ENCODE data around the gene CUBN.
A peak's percentile ranks its signal among the peaks of the same experiment; 100 is the strongest.

CUBN gene

DNA sequence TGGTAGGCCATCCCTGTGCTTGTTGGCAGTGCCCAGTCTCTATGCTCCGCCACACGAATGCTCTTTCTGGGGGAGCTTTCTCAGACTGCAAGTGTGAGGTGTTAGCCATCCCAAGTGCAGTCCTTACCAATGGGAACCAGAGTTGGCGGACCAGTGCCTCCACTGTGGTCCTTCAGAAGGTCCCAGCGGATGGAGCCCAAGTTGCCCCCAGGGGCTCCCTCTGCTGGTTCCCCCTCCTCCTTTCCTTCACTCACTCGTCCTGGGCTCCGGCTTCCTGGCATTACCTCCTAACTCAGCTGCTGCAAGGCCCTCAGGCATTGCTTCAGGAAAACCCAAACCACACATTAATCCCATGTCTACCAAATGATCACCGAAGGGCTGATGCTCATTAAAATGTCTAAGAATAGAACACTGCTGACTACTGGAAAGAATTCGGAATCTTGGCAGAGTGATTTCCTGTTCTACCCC is 139.8 kb downstream of the CUBN start:
- DNase-seq (ENCODE audit: low read depth), result peak; percentile 91

DNA sequence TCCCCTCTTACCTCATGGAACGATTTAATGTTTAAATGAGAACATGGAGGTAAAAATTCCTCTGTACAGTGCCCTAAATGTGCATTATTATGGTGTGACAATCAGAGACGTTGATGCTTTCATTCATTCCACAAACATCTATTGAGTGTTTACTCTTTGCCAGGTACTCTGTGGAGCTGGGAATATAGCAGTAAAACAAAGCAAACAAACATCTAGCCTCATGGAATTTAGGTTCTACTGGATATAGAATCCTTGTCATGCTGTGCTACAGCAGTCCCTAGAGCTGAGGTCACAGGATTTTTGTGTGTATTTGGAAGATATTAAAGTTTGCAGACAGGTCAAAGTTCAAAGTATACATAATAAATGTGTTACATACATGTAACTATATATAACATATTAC is 140.7 kb downstream of the CUBN start:
- DNase-seq (ENCODE audit: low read depth), result no peak

DNA sequence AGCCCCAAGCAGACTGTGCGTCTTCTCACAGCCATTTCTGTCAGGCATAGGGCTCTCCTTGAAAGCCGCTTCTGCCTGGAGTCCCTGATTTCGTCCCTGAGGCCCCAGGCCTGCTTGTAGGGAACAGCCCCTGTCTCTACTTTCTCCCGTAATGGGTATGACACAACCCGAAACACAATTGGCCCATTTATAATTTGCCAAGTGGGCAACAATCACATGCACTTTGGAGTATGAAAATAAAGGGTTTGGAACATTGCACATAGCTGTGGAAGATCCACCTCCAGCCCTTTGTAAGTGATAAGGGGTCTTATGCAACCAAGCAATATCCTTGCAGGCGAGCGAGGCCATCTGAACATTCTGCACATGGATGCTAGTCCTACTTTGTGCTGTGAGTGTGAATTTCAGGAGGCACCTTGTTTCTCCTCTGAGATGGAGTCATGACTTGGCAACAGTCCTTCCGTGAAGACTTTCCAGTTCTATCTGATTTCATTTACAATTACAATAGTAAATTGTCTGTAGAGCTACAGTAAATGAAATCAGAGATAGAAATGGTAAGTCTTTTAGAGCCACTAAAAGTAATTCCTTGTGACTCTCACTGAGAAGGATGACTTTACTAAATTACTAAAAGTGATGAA is 141.5 kb downstream of the CUBN start:
- no peak for DNase-seq (ENCODE audit: low read depth)

DNA sequence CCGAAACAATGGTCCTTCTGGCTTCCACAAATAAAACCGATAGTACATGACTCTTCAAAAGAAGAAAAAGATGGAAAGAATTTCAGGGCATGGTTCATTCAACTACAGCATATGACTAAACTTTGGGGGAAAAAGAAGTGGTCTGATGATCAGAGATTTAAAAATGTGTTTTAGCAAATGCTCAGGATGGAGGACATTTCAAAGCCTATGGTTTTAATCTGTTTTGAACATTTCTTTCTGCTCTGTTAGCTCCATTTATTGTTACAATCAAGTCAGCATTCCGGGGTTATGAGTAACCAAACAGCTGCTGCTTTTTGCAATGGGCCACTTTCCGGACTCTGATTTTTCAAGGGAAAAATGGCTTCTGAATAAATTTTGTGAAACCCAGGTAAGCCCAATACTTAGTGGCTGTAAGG is 142.4 kb downstream of the CUBN start:
- DNase-seq (ENCODE audit: low read depth), result peak; percentile 89

DNA sequence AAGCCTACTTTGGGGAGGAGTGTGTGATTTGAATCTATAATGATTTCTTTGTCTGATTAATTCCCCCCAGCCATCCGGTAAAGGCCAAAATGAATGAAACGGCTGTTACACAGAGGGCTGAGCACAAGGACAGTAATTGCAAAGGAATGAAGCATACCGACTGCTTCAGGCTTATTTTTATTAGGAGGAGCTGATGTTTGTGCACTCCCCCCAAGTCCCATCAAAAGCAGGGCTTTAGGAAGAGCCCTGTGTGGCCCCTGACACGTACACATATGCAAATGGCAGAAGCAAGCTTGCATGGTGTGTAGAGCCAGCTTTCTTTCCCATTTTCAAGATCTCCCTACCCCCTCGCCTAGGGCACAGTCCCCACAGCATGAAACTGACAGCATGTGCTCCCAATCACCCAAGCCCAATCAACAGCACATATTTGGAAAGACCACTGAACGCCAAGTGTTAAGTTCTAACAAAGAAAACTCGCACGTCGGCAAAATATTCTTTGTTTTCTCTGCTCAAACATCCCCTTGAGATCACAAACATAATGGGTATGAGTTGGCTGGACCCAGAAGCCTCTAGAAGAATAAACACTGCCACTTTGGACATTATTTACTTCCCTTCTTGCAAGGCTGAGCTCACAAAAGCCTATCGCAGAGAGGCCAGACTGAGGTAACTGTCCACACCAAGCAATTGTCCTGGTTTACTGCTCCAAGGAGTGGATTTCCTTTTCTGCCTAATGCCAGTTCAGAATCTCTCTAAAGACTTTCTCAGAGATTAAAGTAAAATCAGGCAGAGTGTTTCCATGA is 143.0 kb downstream of the CUBN start:
- DNase-seq (ENCODE audit: low read depth), result peak; percentile 97

DNA sequence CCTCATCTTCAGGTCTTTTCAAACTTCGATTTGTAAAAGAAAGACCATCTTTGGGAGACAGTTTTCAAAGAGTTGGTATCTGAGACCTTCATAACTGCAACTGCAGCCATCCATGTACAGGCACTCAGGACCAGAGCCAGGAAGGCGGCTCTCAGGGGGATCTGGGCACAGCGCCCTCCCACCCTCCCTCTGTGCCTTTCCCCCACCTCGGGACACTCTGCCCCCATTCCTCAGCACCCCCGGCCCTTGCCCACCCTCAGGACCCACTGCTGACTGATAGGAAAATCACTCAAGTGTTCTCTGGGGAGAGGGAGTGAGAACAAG is 143.6 kb downstream of the CUBN start:
- no peak for DNase-seq (ENCODE audit: low read depth)

DNA sequence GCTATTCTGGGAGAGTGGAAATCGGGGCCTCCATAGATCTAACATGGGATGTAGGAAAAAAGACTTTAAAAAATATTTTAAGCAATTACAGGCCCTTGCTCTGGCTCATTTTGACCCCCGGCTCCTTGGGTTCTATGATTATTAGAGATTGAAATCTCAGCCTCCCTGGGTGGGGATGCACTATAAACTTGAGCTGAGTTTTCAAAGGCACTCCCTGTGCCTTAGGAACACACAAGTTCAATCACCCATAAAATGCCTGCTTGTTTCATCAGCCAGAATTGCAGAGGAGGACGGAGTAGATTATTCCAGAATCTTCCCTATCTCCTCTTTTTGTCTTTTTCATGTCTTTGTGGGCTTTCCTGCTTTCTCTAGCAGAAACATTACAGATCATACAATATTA is 145.4 kb downstream of the CUBN start:
- no peak for DNase-seq (ENCODE audit: low read depth)

DNA sequence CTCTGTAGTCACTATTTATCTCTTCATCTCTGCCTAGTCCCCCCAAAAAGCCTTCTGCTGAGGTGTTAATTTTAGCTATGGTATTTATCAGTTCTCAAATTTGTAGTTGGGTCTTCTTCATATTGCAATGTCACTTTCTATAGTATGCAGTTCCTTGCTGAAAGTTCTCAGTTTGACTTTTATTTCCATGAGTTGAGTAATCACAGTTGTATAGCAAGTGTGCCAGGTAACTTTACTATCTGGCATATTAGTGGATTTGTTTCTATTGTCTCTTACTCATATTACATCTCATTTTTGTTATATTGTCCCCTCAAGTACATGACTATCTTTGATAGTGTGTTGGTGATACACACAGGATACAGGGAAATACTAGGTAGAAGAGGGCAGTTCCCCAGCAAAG is 152.8 kb downstream of the CUBN start:
- DNase-seq (ENCODE audit: low read depth), result no peak

DNA sequence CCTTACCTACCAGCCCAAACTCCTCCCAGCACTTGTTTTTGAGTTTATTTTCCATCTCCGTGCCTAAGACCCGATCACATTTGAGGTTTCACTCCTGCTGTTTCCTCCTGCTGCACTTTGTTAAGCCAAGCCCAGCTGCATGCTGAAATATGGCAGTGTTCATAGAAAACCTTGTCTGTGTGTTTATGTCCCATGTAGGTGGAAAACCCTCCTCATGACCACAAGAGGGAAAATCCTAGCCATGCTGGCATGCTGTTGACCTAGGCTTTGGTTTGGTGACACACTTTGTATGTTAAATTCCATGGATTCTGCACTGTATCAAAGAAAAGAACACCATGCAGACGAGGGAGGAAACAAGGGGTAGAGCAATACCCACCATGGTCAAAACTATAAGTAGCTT is 154.4 kb downstream of the CUBN start:
- no peak for DNase-seq (ENCODE audit: low read depth)

DNA sequence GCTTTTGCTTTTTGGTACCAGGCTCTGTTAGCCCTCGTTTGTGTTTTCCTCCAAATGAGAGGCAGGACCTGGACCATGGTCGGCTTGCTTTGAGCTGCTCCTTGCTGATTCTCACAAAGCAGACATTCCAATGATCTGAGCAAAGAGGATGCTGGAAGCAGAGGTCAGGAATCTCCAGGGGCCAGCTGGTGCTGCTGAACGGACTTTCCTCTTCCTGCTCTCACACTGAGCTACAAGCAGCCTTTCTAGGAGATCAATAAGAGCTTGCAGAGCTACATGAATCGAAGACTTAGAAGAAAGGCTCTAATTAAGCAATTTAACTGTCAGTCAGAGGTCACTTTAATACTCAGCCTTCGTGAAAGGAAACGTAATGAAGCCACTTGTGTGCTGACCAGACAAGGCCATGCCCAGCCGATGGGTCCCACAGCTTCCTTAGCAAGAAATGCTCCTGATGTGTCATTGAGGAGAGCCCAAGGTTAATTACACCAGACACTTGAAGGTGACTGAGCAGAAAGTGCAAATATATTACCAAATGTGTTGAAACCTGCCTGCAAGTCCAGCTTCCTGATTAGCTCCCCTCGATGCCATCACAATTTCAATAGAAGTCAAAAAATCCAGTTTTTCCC is 161.1 kb downstream of the CUBN start:
- peak; percentile 93 for DNase-seq (ENCODE audit: low read depth)

DNA sequence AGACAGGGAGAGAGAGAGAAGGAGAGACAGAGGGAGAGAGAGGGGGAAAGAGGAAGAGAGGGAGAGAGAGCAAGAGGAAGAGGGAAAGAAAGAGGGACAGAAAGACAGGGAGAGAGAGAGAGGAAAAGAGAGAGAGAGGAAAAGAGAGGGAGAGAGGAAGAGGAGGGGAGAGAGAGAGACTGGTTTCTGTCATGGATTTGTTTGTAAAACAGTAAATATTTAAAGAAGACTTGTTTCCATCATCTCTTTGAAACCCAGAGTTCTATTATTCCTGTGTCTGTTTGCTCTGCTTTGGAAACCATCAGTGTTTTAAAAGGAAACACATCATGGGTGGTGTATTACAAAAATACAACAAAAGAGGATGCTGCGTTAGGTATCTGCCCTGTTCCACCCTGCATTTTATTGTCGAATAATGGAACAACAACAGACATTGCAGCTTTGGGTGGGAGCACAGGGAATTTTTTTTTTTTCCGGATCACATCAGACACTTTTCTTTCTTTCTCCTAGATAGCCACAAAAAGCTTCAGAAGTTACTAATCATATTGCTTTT is 161.7 kb downstream of the CUBN start:
- DNase-seq (ENCODE audit: low read depth), result no peak

DNA sequence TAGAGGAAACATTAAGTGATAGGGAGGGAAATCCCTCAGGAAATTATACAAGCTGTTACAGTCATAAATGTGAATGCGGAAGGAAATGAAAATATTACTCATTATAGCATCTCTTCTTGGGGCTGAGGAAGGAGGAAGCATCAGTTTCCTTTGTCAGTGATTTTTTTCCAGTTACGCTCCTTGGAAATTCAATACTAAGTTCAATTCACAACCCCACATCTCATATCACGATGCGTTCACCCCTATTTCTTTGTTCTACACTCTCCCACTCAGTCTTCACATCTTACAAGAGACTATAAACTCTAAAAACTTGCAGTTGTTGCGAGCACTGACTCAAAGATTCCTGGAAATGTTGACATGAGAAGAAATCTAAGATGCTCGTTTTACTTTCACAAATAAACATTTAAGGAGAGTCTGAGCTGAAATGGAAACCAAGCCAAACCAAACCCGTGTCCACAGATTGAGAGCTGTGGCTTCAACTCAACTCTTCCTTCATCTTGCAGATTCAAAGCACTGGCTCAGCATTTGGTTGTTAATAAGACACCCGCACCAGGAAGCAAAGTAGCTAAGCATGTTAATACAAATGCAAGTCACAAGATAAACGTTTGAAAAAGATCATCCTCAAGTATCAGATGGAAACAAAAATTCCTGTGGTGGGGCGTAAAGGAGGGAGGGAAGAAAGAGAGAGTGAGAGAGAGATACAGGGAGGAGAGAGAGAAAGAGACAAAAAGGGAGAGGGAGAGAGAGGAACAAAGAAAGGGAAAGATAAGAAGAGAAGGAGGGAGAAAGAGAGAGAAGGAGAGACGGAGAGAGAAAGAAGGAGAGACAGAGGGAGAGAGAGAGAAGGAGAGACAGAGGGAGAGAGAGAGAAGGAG is 162.4 kb downstream of the CUBN start:
- DNase-seq (ENCODE audit: low read depth), result peak; percentile 91

DNA sequence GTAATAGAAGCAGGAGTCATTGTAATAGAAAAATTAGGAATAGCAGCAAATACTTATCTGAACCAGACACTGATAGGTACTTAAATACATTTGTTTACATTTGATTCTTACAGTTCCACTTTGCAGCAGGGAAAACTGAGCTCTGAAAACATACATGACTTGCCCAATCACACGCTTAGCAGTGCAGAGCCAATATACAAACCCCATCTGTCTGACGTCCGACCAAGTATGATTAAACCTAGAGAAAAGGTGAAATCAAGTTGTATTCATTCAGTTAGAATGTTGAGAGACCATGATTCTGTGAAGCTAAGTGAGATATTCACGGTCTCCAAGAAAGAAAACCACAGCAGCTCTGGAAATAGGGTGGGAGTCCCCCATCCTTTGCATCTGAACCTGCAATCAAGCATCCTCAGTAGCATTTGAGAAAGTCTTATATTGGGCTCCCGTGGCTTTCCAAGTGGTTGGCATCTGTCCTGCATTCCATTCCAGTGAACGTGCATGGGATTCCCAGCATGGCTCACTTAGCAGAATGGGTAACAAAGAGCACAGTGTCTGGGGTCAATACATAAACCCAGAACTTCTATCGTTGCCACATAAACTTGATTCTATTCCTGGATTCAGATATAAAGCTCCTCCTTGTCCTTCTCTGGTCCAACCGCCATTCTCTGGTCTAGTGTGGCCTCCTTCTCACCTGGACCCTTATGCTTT is 163.7 kb downstream of the CUBN start:
- DNase-seq (ENCODE audit: low read depth), result peak; percentile 98

DNA sequence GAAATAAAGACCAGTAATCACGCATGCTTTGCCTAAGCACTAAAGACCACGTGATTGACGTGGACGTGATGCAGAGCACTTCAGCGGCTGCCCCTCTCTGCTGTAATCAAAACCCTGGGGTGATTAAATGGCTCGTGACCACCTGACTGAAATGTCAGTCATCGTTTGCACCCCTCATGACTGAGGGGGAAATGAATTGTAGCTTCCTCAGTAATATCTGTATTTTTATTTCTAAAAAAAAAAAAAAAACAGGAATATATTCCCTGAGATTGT is 164.3 kb downstream of the CUBN start:
- DNase-seq (ENCODE audit: low read depth), result no peak

DNA sequence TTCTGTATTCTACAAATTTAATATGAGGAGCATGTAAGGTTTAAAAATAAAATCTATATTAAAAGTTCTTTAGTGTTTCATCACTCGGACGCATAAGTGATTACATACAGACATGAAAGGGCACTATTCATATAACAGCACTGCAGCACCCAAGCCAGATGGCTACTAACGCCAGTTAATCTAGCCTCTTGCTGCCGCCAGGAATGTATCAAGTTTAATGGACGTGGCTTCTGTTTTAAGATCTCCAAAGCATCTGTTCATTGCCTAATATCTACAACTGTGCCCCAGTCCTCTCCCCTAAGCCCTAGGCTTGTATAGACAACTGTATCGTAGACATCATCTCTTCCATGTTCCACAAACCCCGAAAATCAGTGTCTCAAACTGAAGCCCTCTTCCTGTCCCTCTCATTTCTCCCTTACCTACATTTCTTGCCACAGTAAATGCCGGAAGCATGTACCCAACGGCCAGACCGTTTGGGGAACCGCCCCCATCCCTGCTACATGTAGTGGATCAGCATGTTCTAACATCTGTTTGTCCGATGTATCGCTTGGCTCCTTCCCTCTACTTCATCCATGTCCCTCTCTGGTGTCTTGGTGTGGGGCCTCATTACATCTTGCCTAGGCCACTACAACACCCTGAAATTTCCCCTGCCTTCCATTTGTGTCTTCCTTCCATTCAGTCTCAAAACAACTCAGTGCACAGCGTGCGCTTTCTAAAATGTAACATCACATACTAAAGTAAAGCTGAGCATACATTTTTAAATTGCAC is 164.9 kb downstream of the CUBN start:
- DNase-seq (ENCODE audit: low read depth), result peak; percentile 24

DNA sequence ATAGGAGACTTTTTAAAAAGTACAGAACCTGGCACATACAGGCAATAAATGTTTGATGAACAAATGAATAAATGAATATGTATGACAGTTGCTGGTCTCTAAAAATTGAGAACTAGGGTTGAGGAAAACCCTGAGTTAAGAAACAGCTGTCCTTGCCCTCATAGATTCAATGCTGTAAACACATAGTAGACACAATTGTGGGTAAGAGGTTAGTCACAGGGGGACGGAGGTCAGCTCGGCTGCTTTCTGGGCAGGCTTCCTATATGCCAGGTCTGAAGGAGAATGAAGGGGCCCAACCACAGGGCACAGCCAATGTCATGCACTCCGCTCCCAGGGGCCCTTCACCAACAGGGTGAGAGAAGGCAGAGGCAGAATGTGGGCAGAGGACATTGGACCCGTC is 169.1 kb downstream of the CUBN start:
- no peak for DNase-seq (ENCODE audit: low read depth)

DNA sequence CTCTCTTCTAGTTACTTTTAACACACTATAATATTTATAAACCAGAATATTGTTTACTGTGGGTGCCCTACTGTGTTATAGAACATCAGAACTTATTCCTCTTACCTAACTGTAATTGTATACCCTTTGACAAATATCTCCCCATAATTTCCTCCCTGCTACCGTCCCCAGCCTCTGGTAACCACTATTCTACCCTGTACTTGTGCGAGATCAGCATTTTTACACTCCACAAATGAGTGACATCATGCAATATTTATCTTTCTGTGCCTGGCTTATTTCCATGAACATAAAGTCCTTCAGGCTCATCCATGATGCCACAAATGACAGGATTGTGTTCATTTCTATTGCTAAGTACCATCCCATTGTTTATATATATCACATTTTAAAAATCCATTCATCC is 172.6 kb downstream of the CUBN start:
- no peak for DNase-seq (ENCODE audit: low read depth)

DNA sequence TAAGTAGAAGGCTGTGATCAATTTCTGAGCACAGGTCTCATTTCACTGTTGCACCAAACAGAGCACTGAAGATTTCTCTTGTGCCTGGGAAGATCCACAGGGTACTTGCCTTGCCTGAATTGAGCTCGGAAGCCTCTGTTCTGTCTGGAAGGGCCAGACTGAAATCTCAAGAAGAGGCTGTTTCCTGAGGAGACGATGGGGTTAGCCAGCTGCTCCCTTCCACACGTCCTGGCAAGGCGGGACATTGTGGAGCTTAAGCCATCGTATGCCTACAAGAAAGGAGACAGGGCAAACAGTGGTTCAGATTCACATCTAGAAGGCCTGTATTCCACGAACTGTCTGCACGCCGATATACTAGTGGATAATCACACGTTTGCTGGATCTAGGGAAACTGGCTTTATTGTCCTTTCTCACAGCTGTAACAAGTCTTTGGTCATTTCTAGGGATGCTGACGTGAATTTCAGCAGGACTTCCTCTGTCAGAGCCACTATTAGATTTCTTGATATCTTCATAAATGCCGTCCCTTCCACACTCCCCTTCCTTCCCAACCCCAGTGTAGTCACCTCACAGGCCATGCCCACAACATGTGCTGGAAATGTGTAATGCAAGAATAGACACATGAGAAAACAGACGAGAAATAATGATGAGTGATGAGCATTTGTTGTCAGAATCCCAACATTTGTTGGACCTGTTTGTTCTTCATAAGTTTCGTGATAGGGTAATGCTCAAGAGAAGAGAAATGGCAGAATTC is 175.2 kb downstream of the CUBN start:
- DNase-seq (ENCODE audit: low read depth), result no peak

DNA sequence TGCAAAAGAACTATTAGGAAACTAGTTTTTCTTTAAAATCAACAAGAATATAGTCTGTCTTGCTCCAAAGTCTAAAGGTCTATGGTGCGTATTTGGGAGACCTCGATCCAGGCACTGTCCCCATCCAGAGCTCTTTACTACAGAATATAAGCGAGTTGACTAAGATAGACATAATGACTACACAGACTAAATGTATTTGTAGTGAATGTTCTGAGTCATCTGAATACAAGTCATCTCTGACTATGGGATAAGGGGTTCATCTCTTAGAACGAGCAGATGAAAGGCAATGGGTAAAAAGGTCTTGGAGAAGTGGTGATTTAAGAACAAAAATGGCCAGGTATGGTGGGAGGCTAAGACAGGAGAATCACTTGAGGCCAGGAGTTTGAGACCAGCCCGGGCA is 176.3 kb downstream of the CUBN start:
- DNase-seq (ENCODE audit: low read depth), result peak; percentile 34

DNA sequence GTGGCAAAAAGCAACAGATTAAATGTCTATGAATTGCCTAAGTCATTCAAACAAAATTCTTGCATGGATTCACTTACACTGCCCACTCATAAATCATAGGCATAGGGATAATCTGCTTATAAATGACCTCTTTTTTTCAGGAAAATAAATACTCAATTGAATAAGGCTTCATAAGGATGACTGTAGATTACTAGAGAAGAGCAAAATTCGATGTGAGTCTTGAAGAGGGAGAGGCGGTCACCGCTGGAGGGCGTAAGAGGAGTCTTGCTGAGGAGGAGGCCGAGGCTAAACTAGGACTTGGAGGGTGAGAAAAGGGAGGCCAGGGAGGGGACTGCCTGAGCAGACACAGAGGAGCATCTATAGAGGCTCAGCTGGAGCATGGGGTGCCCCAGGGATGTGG is 177.0 kb downstream of the CUBN start:
- no peak for DNase-seq (ENCODE audit: low read depth)

Data from EH (cell line).